HPDE6-E6E7 (cell line): ENCODE results near the gene RNFT2.
A peak's percentile ranks its signal among the peaks of the same experiment; 100 is the strongest.
"Not testable (repeated sequence)": the region's sequence is repeated elsewhere in the genome, so short reads cannot be mapped to it uniquely, and the experiment has no call there.

Experiments
- DNase-seq: peaks from one replicate; pipeline ENCODE4 v3.0.0; 2011; ENCODE audit warnings: missing footprints; ENCODE audit errors: extremely low spot score

The RNFT2 gene

DNA sequence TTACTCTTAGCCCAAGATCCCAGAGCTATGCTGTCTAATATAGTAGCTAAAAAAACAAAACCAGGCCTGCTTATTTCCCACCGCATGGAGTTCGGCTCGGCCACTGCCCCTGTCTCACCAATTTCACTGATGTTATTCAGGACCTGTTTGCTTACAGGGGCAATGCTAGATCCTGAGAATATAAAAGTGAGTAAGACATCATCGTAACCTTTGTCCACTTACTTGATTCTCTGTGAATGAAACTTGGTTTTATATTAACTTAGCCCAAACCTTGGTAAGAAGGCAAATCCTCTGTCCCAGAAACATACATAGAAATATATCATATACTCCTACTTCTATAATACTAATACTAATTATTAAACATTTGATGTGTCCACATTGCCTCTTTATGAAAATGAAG, 56.6 kb downstream of the RNFT2 start:
- no peak for DNase-seq

DNA sequence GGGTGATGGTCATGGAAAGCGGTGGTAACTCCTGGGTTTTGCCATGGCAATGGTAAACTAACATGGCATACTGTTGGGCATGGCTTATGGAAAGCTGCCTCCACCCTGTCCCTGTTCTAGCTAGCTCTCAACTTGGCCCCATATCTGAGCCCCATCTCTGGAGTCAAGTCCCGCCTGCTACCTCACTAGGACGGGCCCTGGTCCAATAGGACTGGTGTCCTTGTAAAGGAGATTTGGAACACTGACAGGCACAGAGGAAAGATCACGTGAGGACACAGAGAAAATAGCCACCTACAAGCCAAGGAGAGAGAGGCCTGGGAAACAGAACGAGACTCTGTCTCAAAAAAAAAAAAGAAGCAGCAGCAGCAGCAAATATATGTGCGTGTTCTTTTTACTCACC, 59.8 kb downstream of the RNFT2 start:
- no peak for DNase-seq

- DNase-seq: no peak
These were observed 60.6 kb downstream of the RNFT2 start for GRCh38 chr12:116798719-116799118.

- no peak for DNase-seq
These were observed 61.8 kb downstream of the RNFT2 start for GRCh38 chr12:116799955-116800354.

DNA sequence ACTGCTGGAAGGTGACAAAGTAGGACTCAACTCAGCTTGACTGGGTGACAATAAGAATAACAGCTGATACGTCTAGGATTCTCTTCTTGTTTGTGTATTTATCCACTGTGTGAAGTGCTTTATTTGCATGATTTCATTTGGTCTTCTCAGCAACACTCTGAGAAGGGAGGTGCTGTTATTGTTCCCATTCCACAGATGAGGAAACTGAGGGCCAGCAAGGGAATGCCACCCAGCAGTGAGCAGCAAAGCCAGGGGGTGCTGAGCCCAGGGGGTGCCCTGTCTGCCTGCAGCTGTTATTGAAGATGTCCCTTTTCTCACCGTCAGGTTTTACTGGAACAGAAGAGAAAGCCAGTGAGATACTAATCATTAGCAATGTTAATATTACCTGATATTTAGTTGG, 62.8 kb downstream of the RNFT2 start:
- no peak for DNase-seq

DNA sequence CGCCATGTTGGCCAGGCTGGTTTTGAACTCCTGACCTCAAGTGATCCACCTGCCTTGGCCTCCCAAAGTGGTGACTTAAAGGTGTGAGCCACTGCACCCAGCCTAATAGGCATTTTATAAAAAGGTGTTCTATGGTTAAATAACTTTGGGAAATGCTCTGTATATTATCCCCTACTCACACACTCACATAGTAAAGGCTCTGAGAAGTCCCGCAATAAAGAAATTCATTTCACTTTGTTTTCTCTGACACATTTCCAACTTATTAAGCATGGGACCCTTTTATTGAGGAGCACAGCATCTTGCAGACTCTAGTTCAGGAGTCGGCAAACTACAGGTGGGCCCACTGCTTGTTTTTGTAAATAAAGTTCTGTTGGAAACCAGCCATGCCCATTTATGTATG, 63.9 kb downstream of the RNFT2 start:
- no peak for DNase-seq

GRCh38 chr12:116803013-116803736, 65.1 kb downstream of the RNFT2 start:
- no peak for DNase-seq

DNA sequence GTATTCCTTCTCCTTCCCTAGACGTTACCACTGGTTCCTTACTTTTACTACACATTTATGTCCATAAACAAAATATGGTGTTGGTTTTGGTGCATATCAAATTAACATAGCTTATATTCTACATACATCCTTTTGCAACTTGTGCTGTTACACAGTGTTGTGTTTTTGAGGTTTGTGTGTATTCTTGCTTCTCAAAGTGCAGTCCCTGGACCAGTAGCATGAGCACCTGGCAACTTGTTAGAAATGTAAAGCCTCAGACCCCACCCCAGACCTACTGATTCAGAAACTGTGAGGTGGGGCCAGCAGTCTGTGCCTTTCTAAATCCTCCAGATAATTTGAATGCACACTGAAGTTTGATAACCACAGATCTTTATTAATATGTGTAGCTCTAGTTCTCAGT, 65.9 kb downstream of the RNFT2 start:
- DNase-seq: no peak

DNA sequence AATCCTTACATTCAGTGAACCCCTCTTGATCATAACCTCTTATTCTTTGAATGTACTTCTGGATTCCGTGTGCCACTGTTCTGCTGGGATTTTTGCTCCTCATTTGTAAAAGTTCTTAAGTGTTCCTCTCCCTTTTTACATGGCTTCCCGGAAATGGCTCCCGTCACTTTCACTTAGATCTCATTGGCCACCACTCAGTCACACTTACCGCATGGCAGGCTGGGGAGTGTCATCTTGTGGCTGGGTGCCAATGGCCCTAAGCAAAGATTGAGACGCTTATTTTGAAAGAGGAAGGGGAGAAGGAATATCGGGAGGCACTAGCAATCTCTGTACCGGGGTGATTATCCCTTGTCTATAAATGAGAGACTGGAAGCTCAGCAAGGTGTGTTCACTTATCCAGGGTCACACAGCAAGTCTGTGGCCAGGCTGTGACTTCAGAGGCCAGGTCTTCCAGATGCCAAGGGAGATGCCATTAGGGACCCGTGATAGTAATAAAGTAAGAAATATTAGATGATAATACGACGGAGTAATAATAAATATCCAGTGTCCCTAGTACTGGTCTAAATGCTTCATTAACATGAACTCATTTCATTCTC, 68.8 kb downstream of the RNFT2 start:
- DNase-seq: no peak

DNA sequence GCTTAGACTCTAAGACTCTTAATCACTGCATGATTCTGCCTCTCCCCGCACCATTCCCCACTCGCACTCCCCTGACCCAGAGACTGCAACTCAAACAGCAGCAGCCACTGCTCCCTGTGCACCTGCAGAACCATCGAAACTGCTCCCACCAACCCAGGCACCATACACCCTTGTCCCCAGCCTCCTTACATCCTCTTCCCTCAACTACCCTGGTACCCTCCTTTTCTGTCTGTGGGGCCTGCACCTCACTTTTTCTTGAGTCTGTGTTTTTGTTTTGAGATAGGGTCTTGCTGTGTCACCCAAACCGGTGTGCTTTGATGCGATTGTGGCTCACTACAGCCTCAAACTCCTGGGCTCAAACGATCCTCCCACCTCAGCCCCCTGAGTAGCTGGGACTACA, 69.4 kb downstream of the RNFT2 start:
- no peak for DNase-seq

- DNase-seq: no peak
These were observed 70.3 kb downstream of the RNFT2 start for GRCh38 chr12:116808113-116809105.

DNA sequence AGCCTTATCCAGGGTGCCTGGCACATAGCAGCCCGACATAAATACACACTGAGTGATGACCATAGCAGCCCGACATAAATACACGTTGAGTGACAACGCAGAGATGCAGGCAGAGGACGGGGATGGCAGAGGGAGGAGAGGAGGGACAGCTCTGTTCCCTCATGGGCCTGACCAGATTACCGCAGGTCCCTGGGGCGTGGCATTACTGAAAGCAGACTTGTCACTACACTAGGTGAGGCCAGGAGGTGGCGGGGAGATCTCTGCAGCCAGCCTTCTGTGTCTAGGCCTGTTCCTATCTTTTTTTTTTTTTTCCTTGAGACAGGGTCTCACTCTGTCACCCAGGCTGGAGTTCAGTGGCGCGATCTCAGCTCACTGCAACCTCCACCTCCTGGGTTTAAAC, 74.1 kb downstream of the RNFT2 start:
- no peak for DNase-seq

- peak; percentile 81 for DNase-seq
These were observed 75.3 kb downstream of the RNFT2 start for GRCh38 chr12:116813271-116814041.

DNA sequence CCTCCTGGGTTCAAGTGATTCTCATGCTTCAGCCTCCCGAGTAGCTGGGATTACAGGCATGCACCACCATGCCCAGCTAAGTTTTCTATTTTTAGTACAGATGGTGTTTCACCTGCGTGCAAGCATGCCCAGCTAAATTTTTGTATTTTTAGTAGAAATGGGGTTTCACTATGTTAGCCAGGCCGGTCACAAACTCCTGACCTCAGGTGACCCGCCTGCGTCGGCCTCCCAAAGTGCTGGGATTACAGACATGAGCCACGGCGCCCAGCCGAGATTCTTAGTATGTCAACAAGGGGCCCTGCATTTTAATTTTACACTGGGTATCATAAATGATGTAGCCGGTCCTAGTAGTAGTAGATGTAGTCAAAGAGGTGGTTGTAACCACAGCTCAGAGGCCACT, 76.7 kb downstream of the RNFT2 start:
- not testable (repeated sequence) for DNase-seq

GRCh38 chr12:116818341-116818856, 80.3 kb downstream of the RNFT2 start:
- DNase-seq: no peak

DNA sequence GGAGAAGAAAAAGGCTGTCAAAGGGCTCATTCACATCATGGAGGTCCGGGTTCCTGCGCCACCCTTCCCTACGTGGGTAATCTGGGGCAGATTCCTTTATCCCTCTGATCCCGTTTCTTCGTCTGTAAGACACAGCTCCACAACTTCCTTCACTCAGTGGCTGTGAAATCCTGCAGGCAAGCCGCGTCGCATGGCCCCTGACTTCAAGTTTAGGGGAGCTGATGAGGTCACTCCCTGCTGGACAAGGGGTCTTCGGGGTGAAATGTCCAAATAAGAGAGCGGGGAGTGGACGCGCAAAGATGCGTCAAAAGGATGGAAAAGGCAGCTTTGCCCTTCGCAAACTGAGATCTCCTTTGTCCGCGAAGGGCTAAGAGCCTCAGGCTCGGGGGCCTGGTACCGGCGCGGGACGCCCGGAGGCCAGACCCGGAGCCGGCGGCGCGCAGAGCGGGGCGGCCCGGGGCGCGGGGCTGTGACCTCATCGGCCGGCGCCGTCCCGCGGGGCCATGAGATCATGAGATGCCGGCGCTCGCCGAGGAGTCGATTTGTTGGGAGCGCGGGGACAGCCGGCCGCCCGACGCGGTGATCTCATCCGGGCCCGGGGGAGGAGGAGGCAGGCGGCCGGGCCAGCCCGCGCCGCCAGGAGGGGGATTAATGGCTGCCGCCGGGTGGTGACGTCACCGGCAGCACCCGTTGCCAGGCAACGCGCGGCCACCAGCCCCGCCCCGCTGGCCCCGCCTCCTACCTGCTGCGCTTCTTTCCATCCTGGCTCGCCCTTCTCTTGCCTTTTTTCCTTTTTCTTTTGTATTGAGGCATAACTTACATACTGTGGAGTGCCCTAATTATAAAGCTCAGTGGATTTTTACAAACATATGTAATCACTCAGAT, 81.1 kb downstream of the RNFT2 start:
- peak; percentile 88 for DNase-seq

- DNase-seq: no peak
These were observed 82.0 kb downstream of the RNFT2 start for GRCh38 chr12:116820064-116820656.

- no peak for DNase-seq
These were observed 83.2 kb downstream of the RNFT2 start for GRCh38 chr12:116821291-116821690.

DNA sequence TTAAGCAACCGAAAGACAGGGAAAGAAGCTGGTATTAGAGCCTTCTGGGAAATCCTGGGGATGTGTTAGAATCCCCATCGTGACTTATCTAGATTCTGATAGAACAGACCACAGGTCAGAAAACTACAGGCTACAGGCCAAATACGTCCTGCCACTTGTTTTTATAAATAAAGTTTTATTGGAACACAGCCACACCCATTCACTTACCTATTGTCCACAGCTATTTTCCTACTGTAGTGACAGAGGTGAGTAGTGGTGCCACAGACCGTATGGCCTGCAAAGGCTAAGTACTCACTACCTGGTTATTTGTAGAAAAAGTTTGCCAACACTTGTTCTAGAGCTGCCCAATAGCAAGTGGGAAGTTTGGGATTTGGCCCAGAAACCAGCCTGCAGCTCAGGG, 89.3 kb downstream of the RNFT2 start:
- no peak for DNase-seq

- no peak for DNase-seq
These were observed 94.2 kb downstream of the RNFT2 start for GRCh38 chr12:116832353-116832752.
